K562 (cell line): ENCODE measurements around the gene GAPVD1. TPM values are rescaled to one million over a fixed set of nuclear protein-coding genes. Genes with fewer than 3 reads are reported as not detected.

ENCODE experiments used
- CBFA2T2 ChIP-seq: fragments of 450-650 bp; conservative IDR thresholded peaks from 2 replicates; pipeline ENCODE4 v1.6.1; 2017; ENCODE audit warnings: mild to moderate bottlenecking
- CBX8 ChIP-seq: fragments of 200-600 bp; sonication (generic); IDR thresholded peaks from 2 replicates; pipeline ENCODE4 v1.6.1; 2012; ENCODE audit warnings: borderline replicate concordance, mixed run types, low read depth, mild to moderate bottlenecking, moderate library complexity, mixed read lengths, low read length, control low read depth, inconsistent platforms; ENCODE audit not compliant: poor library complexity, severe bottlenecking; ENCODE audit errors: extremely low read depth
- DPF2 ChIP-seq: fragments of 450-650 bp; IDR thresholded peaks from 2 replicates; pipeline ENCODE4 v1.6.1; 2016
- E2F3 ChIP-seq: fragments of 250-450 bp; sonication (Bioruptor Pico); IDR thresholded peaks from 2 replicates; pipeline ENCODE4 v1.4.0; 2020; ENCODE audit warnings: mild to moderate bottlenecking
- GTF2E2 ChIP-seq: fragments of 200-800 bp; sonication (Bioruptor generic); IDR thresholded peaks from 2 replicates; pipeline ENCODE4 v1.6.1; 2016; ENCODE audit warnings: missing genetic modification characterization, missing compliant biosample characterization
- JUND ChIP-seq, 2 experiments: IDR thresholded peaks; 2 replicates in 1 of 2; 3 replicates in 1 of 2; pipeline ENCODE4 v1.6.1; 2011; ENCODE audit warnings: borderline replicate concordance in 2 of 2, low read depth in 2 of 2, low read length in 2 of 2, improper control_type of control experiment in 1 of 2, missing biosample characterization in 1 of 2, missing genetic modification characterization in 1 of 2, missing genetic modification reagents in 1 of 2
- KAT7 ChIP-seq: sonication (generic); formaldehyde crosslinking; IDR thresholded peaks from 2 replicates; pipeline ENCODE4 v1.8.0; 2022; ENCODE audit warnings: missing genetic modification reagents, mild to moderate bottlenecking, borderline replicate concordance
- NFRKB ChIP-seq: fragments of 450-650 bp; IDR thresholded peaks from 2 replicates; pipeline ENCODE4 v1.6.1; 2016; ENCODE audit warnings: low read depth
- NR4A1 ChIP-seq, 2 experiments: fragments of 250-450 bp in 1 of 2; fragments of 450-650 bp in 1 of 2; sonication (Bioruptor Pico) in 1 of 2; IDR thresholded peaks; 2 replicates each; pipeline versions ENCODE4 v1.4.0 to v1.6.1; 2016 to 2020; ENCODE audit warnings: mild to moderate bottlenecking in 2 of 2, missing compliant biosample characterization in 1 of 2, missing genetic modification characterization in 1 of 2, moderate library complexity in 1 of 2
- PHB2 ChIP-seq: fragments of 450-650 bp; IDR thresholded peaks from 2 replicates; pipeline ENCODE4 v1.6.1; 2017; ENCODE audit warnings: low read depth
- RBBP5 ChIP-seq: fragments of 200-600 bp; sonication (generic); IDR thresholded peaks from 2 replicates; pipeline ENCODE4 v1.6.1; 2012; ENCODE audit warnings: borderline replicate concordance, mild to moderate bottlenecking, low read length, control low read depth, inconsistent platforms; ENCODE audit not compliant: insufficient read depth, poor library complexity, severe bottlenecking
- RBM39 ChIP-seq: fragments of 200-400 bp; formaldehyde crosslinking; optimal IDR thresholded peaks from 2 replicates; pipeline ENCODE3; 2018; ENCODE audit warnings: low read depth, low read length
- SMARCA5 ChIP-seq: fragments of 450-650 bp; IDR thresholded peaks from 2 replicates; pipeline ENCODE4 v1.6.1; 2016
- TFAM ChIP-seq: fragments of 250-450 bp; sonication (Bioruptor Pico); conservative IDR thresholded peaks from 2 replicates; pipeline ENCODE4 v1.5.0; 2021; ENCODE audit warnings: mild to moderate bottlenecking, moderate library complexity
- XRCC3 ChIP-seq: fragments of 450-650 bp; IDR thresholded peaks from 2 replicates; pipeline ENCODE4 v1.6.1; 2017; ENCODE audit warnings: mild to moderate bottlenecking, moderate library complexity
- ZNF408 ChIP-seq: fragments of 250-450 bp; sonication (Bioruptor Pico); IDR thresholded peaks from 2 replicates; pipeline ENCODE4 v1.4.0; 2020; ENCODE audit warnings: low read depth, mild to moderate bottlenecking, moderate library complexity
- polyA plus RNA-seq, 8 experiments: library from polyadenylated mRNA; depleted of rRNA in 4 of 8; stranded (reverse) in 5 of 8; unstranded in 3 of 8; fragments of >200 nt; fragmentation: Nextera tagmentation in 2 of 8; fragmentation: Illumina TruSeq in 1 of 8; extraction: Ambion mirVana in 2 of 8; extraction: Trizol in 1 of 8; gene quantifications; 2 replicates each; pipeline versions ENCODE4 v1.2.1 to v1.2.3, GENCODE V29; 2011 to 2014; ENCODE audit warnings: inconsistent platforms in 1 of 8, missing spikeins in 1 of 8
- total RNA-seq, 7 experiments: library from RNA; depleted of rRNA in 6 of 7; stranded (reverse); fragments of >200 nt in 6 of 7; fragmentation: Illumina TruSeq in 2 of 7; extraction: Trizol in 2 of 7; gene quantifications; 2 replicates each; pipeline versions ENCODE4 v1.2.1 to v1.2.3, GENCODE V29; 2011 to 2021; ENCODE audit warnings: low replicate concordance in 1 of 7
- TF ChIP-seq, protein P1 (sequence below): fragments of 250-450 bp; sonication (Bioruptor Pico); IDR thresholded peaks from 2 replicates; pipeline ENCODE4 v1.4.0; 2020; ENCODE audit warnings: mild to moderate bottlenecking, moderate library complexity
- TF ChIP-seq, protein P2 (sequence below), 3 experiments: fragments of 200-800 bp in 1 of 3; fragments of 250-450 bp in 1 of 3; fragments of 450-650 bp in 1 of 3; sonication (Bioruptor Pico) in 1 of 3; sonication (Bioruptor generic) in 1 of 3; formaldehyde crosslinking in 1 of 3; IDR thresholded peaks; 2 replicates each; pipeline versions ENCODE4 v1.6.1 to v1.8.0; 2016 to 2022; ENCODE audit warnings: mild to moderate bottlenecking in 2 of 3, missing genetic modification characterization in 2 of 3, missing compliant biosample characterization in 1 of 3, moderate library complexity in 1 of 3

The GAPVD1 gene
- total and polyA plus RNA-seq, 9 of the 15 experiments (the other 6 are each of a cell fraction or from before 2014, with no cell fraction given), result 9.5 to 66.1 (median 45.5) TPM

DNA sequence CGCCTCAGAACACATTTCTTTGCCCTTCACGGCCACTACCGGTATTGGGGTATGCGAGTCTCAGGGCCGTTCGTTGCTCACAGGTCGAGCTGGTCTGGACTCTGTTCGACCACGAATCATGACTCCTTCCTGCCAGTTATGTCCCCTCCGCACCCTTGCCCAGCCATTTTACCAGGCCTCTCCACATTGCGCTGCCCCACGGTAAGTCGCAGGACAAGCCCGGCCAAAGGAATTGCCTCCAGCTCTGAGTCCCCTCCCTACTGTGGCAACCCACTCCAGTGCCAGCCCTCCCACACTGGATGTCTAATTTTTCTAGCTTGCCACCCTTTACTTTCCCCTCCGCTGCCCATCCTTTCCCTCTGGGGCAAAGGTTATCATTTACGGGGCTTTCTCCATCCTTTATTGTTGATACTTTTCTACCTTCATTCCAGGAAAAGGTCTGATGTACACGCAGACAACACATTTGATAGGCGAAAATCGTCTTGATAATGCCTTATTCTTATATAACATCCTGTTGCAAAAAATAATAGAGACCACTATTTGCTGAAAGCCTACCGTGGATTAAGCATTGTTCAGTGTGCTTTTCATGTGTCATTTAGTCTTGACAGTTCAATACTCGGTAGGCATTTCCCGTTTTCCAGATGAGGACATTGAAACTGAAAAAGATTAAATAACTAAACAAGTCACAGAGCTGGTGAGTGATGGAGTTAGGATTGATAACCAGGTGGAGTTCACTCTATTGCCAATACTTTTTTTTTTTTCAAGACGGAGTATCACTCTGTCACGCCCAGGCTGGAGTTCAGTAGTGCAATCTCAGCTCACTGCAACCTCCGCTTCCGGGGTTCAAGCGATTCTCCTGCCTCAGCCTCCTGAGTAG lies 19.5 kb upstream of the GAPVD1 start (continued):
- TF ChIP-seq, protein P1, sequence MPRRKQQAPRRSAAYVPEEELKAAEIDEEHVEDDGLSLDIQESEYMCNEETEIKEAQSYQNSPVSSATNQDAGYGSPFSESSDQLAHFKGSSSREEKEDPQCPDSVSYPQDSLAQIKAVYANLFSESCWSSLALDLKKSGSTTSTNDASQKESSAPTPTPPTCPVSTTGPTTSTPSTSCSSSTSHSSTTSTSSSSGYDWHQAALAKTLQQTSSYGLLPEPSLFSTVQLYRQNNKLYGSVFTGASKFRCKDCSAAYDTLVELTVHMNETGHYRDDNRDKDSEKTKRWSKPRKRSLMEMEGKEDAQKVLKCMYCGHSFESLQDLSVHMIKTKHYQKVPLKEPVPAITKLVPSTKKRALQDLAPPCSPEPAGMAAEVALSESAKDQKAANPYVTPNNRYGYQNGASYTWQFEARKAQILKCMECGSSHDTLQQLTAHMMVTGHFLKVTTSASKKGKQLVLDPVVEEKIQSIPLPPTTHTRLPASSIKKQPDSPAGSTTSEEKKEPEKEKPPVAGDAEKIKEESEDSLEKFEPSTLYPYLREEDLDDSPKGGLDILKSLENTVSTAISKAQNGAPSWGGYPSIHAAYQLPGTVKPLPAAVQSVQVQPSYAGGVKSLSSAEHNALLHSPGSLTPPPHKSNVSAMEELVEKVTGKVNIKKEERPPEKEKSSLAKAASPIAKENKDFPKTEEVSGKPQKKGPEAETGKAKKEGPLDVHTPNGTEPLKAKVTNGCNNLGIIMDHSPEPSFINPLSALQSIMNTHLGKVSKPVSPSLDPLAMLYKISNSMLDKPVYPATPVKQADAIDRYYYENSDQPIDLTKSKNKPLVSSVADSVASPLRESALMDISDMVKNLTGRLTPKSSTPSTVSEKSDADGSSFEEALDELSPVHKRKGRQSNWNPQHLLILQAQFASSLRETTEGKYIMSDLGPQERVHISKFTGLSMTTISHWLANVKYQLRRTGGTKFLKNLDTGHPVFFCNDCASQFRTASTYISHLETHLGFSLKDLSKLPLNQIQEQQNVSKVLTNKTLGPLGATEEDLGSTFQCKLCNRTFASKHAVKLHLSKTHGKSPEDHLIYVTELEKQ, result peak; percentile 31; the same call in 1 of the 2 replicates
- TF ChIP-seq E2F3 (peak; percentile 11; the same call in 1 of the 2 replicates), NR4A1 (CRISPR knock-in tag; IDR thresholded peaks at IDR 0.05) (no peak), NR4A1 (tag; IDR thresholded peaks at IDR 0.05) (peak; percentile 36; the same call in 1 of the 2 replicates), CBFA2T2 (no peak), XRCC3 (no peak), TFAM (no peak), KAT7 (CRISPR knock-in tag) (0 out of 2 replicates have a peak, but pooled peaks have one; percentile 52), JUND (IDR thresholded peaks at IDR 0.05; ENCODE audit: borderline replicate concordance, low read depth, low read length) (0 out of 2 replicates have a peak, but pooled peaks have one; percentile 8), JUND (tag; IDR thresholded peaks at IDR 0.05; ENCODE audit: borderline replicate concordance, low read depth, low read length) (no peak), ZNF408 (no peak), CBX8 (no peak), GTF2E2 (tag) (no peak), SMARCA5 (no peak), DPF2 (no peak), RBM39 (peak; percentile 4), RBBP5 (no peak), NFRKB (no peak), PHB2 (no peak)
- TF ChIP-seq, protein P2, sequence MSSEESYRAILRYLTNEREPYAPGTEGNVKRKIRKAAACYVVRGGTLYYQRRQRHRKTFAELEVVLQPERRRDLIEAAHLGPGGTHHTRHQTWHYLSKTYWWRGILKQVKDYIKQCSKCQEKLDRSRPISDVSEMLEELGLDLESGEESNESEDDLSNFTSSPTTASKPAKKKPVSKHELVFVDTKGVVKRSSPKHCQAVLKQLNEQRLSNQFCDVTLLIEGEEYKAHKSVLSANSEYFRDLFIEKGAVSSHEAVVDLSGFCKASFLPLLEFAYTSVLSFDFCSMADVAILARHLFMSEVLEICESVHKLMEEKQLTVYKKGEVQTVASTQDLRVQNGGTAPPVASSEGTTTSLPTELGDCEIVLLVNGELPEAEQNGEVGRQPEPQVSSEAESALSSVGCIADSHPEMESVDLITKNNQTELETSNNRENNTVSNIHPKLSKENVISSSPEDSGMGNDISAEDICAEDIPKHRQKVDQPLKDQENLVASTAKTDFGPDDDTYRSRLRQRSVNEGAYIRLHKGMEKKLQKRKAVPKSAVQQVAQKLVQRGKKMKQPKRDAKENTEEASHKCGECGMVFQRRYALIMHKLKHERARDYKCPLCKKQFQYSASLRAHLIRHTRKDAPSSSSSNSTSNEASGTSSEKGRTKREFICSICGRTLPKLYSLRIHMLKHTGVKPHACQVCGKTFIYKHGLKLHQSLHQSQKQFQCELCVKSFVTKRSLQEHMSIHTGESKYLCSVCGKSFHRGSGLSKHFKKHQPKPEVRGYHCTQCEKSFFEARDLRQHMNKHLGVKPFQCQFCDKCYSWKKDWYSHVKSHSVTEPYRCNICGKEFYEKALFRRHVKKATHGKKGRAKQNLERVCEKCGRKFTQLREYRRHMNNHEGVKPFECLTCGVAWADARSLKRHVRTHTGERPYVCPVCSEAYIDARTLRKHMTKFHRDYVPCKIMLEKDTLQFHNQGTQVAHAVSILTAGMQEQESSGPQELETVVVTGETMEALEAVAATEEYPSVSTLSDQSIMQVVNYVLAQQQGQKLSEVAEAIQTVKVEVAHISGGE (CRISPR knock-in tag; IDR thresholded peaks at IDR 0.05), result 0 out of 6 replicates have a peak, but pooled peaks of 1 of the 3 experiments have one; percentile 18
